ENCODE measurements around the gene DNAH5. TPM values are rescaled to one million over a fixed set of nuclear protein-coding genes. Genes with fewer than 3 reads are reported as not detected.
"Not testable (repeated sequence)": the region's sequence is repeated elsewhere in the genome, so short reads cannot be mapped to it uniquely, and the experiment has no call there.

Gene DNAH5
- total RNA-seq, 1 donor from 2014 or later = 1.2 TPM

- DNase-seq (ENCODE audit: extremely low spot score, unreplicated experiment) = no peak
- Mint-ChIP-seq H3K4me3 (no peak overlapping the region), H3K27me3 (no peaks in the 10 kb centered on the region), H3K27ac (no peak overlapping the region), H3K36me3 (no peaks in the 10 kb centered on the region), H3K4me1 (ENCODE audit: unreplicated experiment) (no peaks in the 10 kb centered on the region), H3K9me3 (peaks cover 6% of the 10 kb centered on the region)
- TF ChIP-seq, protein P1, sequence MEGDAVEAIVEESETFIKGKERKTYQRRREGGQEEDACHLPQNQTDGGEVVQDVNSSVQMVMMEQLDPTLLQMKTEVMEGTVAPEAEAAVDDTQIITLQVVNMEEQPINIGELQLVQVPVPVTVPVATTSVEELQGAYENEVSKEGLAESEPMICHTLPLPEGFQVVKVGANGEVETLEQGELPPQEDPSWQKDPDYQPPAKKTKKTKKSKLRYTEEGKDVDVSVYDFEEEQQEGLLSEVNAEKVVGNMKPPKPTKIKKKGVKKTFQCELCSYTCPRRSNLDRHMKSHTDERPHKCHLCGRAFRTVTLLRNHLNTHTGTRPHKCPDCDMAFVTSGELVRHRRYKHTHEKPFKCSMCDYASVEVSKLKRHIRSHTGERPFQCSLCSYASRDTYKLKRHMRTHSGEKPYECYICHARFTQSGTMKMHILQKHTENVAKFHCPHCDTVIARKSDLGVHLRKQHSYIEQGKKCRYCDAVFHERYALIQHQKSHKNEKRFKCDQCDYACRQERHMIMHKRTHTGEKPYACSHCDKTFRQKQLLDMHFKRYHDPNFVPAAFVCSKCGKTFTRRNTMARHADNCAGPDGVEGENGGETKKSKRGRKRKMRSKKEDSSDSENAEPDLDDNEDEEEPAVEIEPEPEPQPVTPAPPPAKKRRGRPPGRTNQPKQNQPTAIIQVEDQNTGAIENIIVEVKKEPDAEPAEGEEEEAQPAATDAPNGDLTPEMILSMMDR (conservative IDR thresholded peaks at IDR 0.05) = no peak
These were observed 114.0 kb downstream of the DNAH5 start for GRCh38 chr5:13830536-13830935.

DNA sequence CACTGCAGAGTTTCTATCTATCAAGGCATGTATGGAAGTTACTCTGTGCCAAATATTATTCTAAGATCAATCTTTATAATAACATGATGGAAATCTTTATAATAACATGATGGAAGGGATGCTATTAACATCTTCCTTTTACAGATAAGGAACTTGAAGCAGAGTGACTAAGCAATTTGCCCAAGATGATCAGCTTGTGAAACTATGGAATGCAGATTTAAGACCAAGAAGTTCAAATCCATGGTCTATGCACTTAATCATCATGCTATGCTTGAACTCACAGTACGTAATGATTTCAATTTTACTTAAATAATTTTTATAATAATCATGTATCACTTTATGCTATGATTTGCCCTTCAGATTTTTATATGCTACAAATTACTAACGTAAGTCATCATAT lies 123.1 kb downstream of the DNAH5 start:
- DNase-seq (ENCODE audit: extremely low spot score, unreplicated experiment) = no peak
- Mint-ChIP-seq H3K4me3 (no peak overlapping the region), H3K36me3 (no peaks in the 10 kb centered on the region), H3K4me1 (ENCODE audit: unreplicated experiment) (no peaks in the 10 kb centered on the region), H3K27ac (no peak overlapping the region), H3K27me3 (no peaks in the 10 kb centered on the region), H3K9me3 (no peaks in the 10 kb centered on the region)
- TF ChIP-seq, protein P1 (conservative IDR thresholded peaks at IDR 0.05) = no peak

GRCh38 chr5:13816126-13816525 lies 128.4 kb downstream of the DNAH5 start:
- peaks cover 2% of the 10 kb centered on the region for H3K27me3 Mint-ChIP-seq
- no peaks in the 10 kb centered on the region for H3K36me3 Mint-ChIP-seq
- H3K4me1 Mint-ChIP-seq (ENCODE audit: unreplicated experiment) = no peaks in the 10 kb centered on the region
- H3K27ac Mint-ChIP-seq = no peak overlapping the region
- H3K9me3 Mint-ChIP-seq = no peaks in the 10 kb centered on the region
- H3K4me3 Mint-ChIP-seq = no peak overlapping the region
- DNase-seq (ENCODE audit: extremely low spot score, unreplicated experiment) = no peak
- TF ChIP-seq, protein P1 (conservative IDR thresholded peaks at IDR 0.05) = no peak

GRCh38 chr5:13814301-13814700 lies 130.2 kb downstream of the DNAH5 start:
- H3K27me3 Mint-ChIP-seq = peaks cover 2% of the 10 kb centered on the region
- no peaks in the 10 kb centered on the region for H3K4me1 Mint-ChIP-seq (ENCODE audit: unreplicated experiment)
- H3K9me3 Mint-ChIP-seq = no peaks in the 10 kb centered on the region
- no peak overlapping the region for H3K4me3 Mint-ChIP-seq
- no peaks in the 10 kb centered on the region for H3K36me3 Mint-ChIP-seq
- no peak for DNase-seq (ENCODE audit: extremely low spot score, unreplicated experiment)
- TF ChIP-seq, protein P1 (conservative IDR thresholded peaks at IDR 0.05) = no peak
- H3K27ac Mint-ChIP-seq = no peak overlapping the region

DNA sequence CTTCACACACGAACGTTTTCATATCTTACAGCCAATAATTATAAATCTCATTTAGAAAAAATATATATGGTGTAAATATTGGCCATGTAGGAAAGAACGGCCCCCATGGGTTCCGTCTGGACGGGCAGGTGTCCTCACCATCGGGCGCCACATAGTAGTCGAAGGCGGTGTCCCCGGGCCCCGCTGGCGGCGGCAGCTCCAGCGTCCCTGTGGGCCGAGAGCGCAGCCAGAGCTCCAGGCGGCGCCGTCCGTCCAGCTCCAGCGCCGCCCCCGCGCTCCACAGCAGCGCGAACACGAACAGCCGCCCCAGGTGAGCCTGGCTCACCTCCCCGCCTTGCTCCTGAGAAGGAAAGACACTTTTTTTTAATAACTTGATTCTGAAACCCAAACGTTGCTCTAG lies 134.6 kb downstream of the DNAH5 start:
- H3K9me3 Mint-ChIP-seq = no peaks in the 10 kb centered on the region
- no peak overlapping the region for H3K4me3 Mint-ChIP-seq
- H3K27ac Mint-ChIP-seq = no peak overlapping the region
- peaks cover under 1% of the 10 kb centered on the region for H3K27me3 Mint-ChIP-seq
- no peaks in the 10 kb centered on the region for H3K36me3 Mint-ChIP-seq
- TF ChIP-seq, protein P1 (conservative IDR thresholded peaks at IDR 0.05) = no peak
- H3K4me1 Mint-ChIP-seq (ENCODE audit: unreplicated experiment) = no peaks in the 10 kb centered on the region
- DNase-seq (ENCODE audit: extremely low spot score, unreplicated experiment) = no peak

DNA sequence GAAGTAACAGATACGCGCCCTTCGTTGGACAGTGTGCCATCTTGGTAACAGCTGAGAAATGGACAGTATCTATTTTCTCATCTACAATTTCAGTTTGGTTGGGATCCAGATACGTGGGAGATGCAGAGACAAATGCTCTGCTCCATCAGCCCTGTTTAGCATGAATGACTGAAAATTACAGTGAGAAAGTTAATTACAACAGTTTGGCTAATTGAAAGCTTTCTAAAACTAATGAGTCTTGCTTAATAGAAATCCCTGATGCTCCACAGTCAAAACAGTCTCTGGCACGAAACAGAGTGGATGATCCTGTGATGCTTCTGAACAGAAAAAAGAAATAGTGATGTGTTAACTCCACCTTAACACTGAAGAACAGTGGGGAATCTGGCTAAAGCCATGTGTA lies 140.2 kb downstream of the DNAH5 start:
- Mint-ChIP-seq H3K4me1 (ENCODE audit: unreplicated experiment) (no peaks in the 10 kb centered on the region), H3K9me3 (no peaks in the 10 kb centered on the region), H3K36me3 (no peaks in the 10 kb centered on the region), H3K27me3 (no peaks in the 10 kb centered on the region), H3K27ac (no peak overlapping the region), H3K4me3 (no peak overlapping the region)
- no peak for DNase-seq (ENCODE audit: extremely low spot score, unreplicated experiment)
- TF ChIP-seq, protein P1 (conservative IDR thresholded peaks at IDR 0.05) = no peak

DNA sequence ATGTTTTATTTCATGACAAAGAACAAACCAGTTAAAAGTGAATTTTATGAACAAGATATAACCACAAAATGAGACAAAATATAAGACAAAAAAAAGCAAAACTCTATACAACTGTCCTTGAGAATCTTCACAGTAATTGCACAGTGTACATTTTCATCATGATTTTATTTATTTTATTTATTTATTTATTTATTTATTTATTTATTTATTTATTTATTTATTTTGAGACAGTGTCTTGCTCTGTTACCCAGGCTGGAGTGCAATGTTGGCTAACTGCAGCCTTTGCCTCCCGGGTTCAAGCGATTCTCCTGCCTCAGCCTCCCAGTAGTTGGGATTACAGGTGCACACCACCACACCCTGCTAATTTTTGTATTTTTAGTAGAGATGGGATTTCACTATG lies 145.9 kb downstream of the DNAH5 start:
- not testable (repeated sequence) for H3K9me3 Mint-ChIP-seq; H3K4me1 Mint-ChIP-seq (ENCODE audit: unreplicated experiment); DNase-seq (ENCODE audit: extremely low spot score, unreplicated experiment); H3K27me3 Mint-ChIP-seq; H3K4me3 Mint-ChIP-seq; H3K36me3 Mint-ChIP-seq; H3K27ac Mint-ChIP-seq
